ENCODE data around the gene GRID2. TPM values are rescaled to one million over a fixed set of nuclear protein-coding genes. Genes with fewer than 3 reads are reported as not detected.

GRID2 gene
- total and polyA plus RNA-seq, 9 of the 15 experiments (the other 6 are each of a cell fraction or from before 2014, with no cell fraction given) = 0.04 TPM; not detected in 7

GRCh38 chr4:92814677-92815076 lies 510.9 kb downstream of the GRID2 start:
- no peaks in the 10 kb centered on the region for H3K4me1 ChIP-seq (replicated peaks in 1 of 2; ENCODE audit: control insufficient read depth in 2 of 2, insufficient read depth in 2 of 2, low read length in 2 of 2)
- H3K4me2 ChIP-seq (ENCODE audit: insufficient read depth, low read length) = no peak overlapping the region
- H3K9me1 ChIP-seq (ENCODE audit: control insufficient read depth, insufficient read depth, low read length) = no peaks in the 10 kb centered on the region
- DNase-seq (ENCODE audit: extremely low read depth in 1 of 4, low spot score in 3 of 4) (no peak), FAIRE-seq (no peak), ATAC-seq (no peak)
- H3K27ac ChIP-seq (ENCODE audit: extremely low read depth, low read depth, low read length) = no peak overlapping the region
- WGBS (ENCODE audit: insufficient coverage, low coverage, missing lambda C conversion rate) = 0% methylated on average over 1 of the region's 1 CpG
- POLR2A ChIA-PET = no interaction called here
- no peaks in the 10 kb centered on the region for H3K36me3 ChIP-seq (ENCODE audit: control insufficient read depth, insufficient read depth, low read length)
- no peaks in the 10 kb centered on the region for H4K20me1 ChIP-seq (replicated peaks; ENCODE audit: control insufficient read depth, insufficient read depth, low read length)
- no peak overlapping the region for H3K4me3 ChIP-seq
- no peak overlapping the region for H3K9ac ChIP-seq (ENCODE audit: insufficient read depth in 1 of 2, low read depth in 2 of 2, low read length in 2 of 2)
- H3K27me3 ChIP-seq (ENCODE audit: control insufficient read depth in 2 of 2, insufficient read depth in 2 of 2, low read length in 2 of 2) = no peaks in the 10 kb centered on the region
- CTCF ChIA-PET (ENCODE audit: low intra/inter-chr PET ratio) = no interaction called here
- no peaks in the 10 kb centered on the region for H3K9me3 ChIP-seq (replicated peaks; ENCODE audit: control insufficient read depth, insufficient read depth, low read depth, low read length)
- no TSS peak for BruUV-seq (replicated peaks)
- in situ Hi-C loops (cut with MboI) = no loop called here
- intact Hi-C loops (cut with micrococcal nuclease) = no loop called here
- H2AFZ ChIP-seq (ENCODE audit: low read depth, low read length) = no peak overlapping the region
- H3K79me2 ChIP-seq (ENCODE audit: control insufficient read depth, insufficient read depth, low read length) = no peaks in the 10 kb centered on the region
- TF ChIP-seq SMARCC2 (IDR thresholded peaks at IDR 0.05; ENCODE audit: low read depth) (no peak), REST (IDR thresholded peaks at IDR 0.05; ENCODE audit: borderline replicate concordance) (no peak), REST (CRISPR knock-in tag; IDR thresholded peaks at IDR 0.05; ENCODE audit: low read depth) (no peak), STAT5B (CRISPR knock-in tag; IDR thresholded peaks at IDR 0.05) (no peak), HNRNPUL1 (IDR thresholded peaks at IDR 0.05; ENCODE audit: low read length) (no peak), U2AF1 (optimal IDR thresholded peaks at IDR 0.05; ENCODE audit: low read depth, low read length) (no peak), SAFB2 (IDR thresholded peaks at IDR 0.05; ENCODE audit: borderline replicate concordance, low read depth, low read length, severe bottlenecking) (no peak), STAG1 (CRISPR knock-in tag; IDR thresholded peaks at IDR 0.05; ENCODE audit: borderline replicate concordance) (no peak), TAF1 (IDR thresholded peaks at IDR 0.05; ENCODE audit: control insufficient read depth, extremely low read depth, insufficient read depth, low read length, severe bottlenecking) (no peak), ZBTB33 (CRISPR knock-in tag; IDR thresholded peaks at IDR 0.05) (no peak), HDAC3 (IDR thresholded peaks at IDR 0.05; ENCODE audit: borderline replicate concordance, partially characterized antibody) (no peak), HINFP (tag; conservative IDR thresholded peaks at IDR 0.05; ENCODE audit: low read depth) (no peak)
